K562 (cell line): ENCODE data around the gene SMIM30.

Experiments used
- ID3 ChIP-seq, 2 experiments: fragments of 250-450 bp in 1 of 2; fragments of 450-650 bp in 1 of 2; sonication (Bioruptor Pico) in 1 of 2; IDR thresholded peaks; 2 replicates each; pipeline versions ENCODE4 v1.6.1 to v1.8.0; 2016 to 2021; ENCODE audit warnings: mild to moderate bottlenecking in 2 of 2, moderate library complexity in 2 of 2, missing compliant biosample characterization in 1 of 2, missing genetic modification characterization in 1 of 2
- MITF ChIP-seq: IDR thresholded peaks from 2 replicates; pipeline ENCODE4 v1.6.1; 2014; ENCODE audit warnings: antibody characterized with exemption
- MTF1 ChIP-seq: fragments of 250-450 bp; sonication (Bioruptor Pico); IDR thresholded peaks from 2 replicates; pipeline ENCODE4 v1.9.0; 2021; ENCODE audit warnings: moderate library complexity, mild to moderate bottlenecking, inconsistent platforms, borderline replicate concordance
- NRF1 ChIP-seq, 2 experiments: fragments of 450-650 bp; IDR thresholded peaks in 1 of 2; conservative IDR thresholded peaks in 1 of 2; 2 replicates each; pipeline ENCODE4 v1.6.1; 2014; ENCODE audit warnings: mild to moderate bottlenecking in 2 of 2
- SP2 ChIP-seq: IDR thresholded peaks from 2 replicates; pipeline ENCODE4 v1.6.1; 2011; ENCODE audit warnings: mild to moderate bottlenecking, low read depth, low read length, moderate library complexity; ENCODE audit not compliant: poor library complexity, severe bottlenecking; ENCODE audit errors: extremely low read depth
- ZNF589 ChIP-seq: fragments of 200-800 bp; sonication (Bioruptor generic); IDR thresholded peaks from 2 replicates; pipeline ENCODE4 v1.6.1; 2016; ENCODE audit warnings: low read depth, missing genetic modification characterization, missing compliant biosample characterization

- TF ChIP-seq MTF1 (CRISPR knock-in tag) (no peak), ZNF589 (peak; percentile 62; the same call in 1 of the 2 replicates), SP2 (no peak), NRF1 (conservative IDR thresholded peaks at IDR 0.05 in 1 of 2, IDR thresholded peaks at IDR 0.05 in 1 of 2) (no peak), MITF (no peak), ID3 (CRISPR knock-in tag; IDR thresholded peaks at IDR 0.05) (no peak), ID3 (tag; IDR thresholded peaks at IDR 0.05) (no peak)
These were observed 31.0 kb downstream of the SMIM30 start for GRCh38 chr7:113087071-113087998.
